ENCODE measurements around the gene PVALB.

PVALB gene

GRCh38 chr22:36846949-36847348 is 30.1 kb upstream of the PVALB start:
- no peak for DNase-seq (ENCODE audit: low read depth, low spot score)

- no peak for DNase-seq (ENCODE audit: low read depth, low spot score)
Measured at GRCh38 chr22:36846271-36846670, 29.4 kb upstream of the PVALB start.

- no peak for DNase-seq (ENCODE audit: low read depth, low spot score)
Measured at GRCh38 chr22:36840106-36840505, 23.3 kb upstream of the PVALB start.

- DNase-seq (ENCODE audit: low read depth, low spot score), result no peak
Measured at GRCh38 chr22:36839356-36840073, 22.7 kb upstream of the PVALB start.

GRCh38 chr22:36838119-36839030 is 21.5 kb upstream of the PVALB start:
- no peak for DNase-seq (ENCODE audit: low read depth, low spot score)

- DNase-seq (ENCODE audit: low read depth, low spot score), result no peak
Measured at GRCh38 chr22:36835903-36836302, 19.1 kb upstream of the PVALB start.

- no peak for DNase-seq (ENCODE audit: low read depth, low spot score)
Measured at GRCh38 chr22:36833073-36833472, 16.2 kb upstream of the PVALB start.

GRCh38 chr22:36831717-36832116 is 14.9 kb upstream of the PVALB start:
- no peak for DNase-seq (ENCODE audit: low read depth, low spot score)

GRCh38 chr22:36831206-36831605 is 14.4 kb upstream of the PVALB start:
- DNase-seq (ENCODE audit: low read depth, low spot score), result no peak

- DNase-seq (ENCODE audit: low read depth, low spot score), result no peak
Measured at GRCh38 chr22:36830601-36831000, 13.8 kb upstream of the PVALB start.

- DNase-seq (ENCODE audit: low read depth, low spot score), result no peak
Measured at GRCh38 chr22:36829370-36830002, 12.7 kb upstream of the PVALB start.

- no peak for DNase-seq (ENCODE audit: low read depth, low spot score)
Measured at GRCh38 chr22:36828815-36829214, 12.0 kb upstream of the PVALB start.

GRCh38 chr22:36826262-36826661 is 9.4 kb upstream of the PVALB start:
- no peak for DNase-seq (ENCODE audit: low read depth, low spot score)

- no peak for DNase-seq (ENCODE audit: low read depth, low spot score)
Measured at GRCh38 chr22:36824655-36825054, 7.8 kb upstream of the PVALB start.

- no peak for DNase-seq (ENCODE audit: low read depth, low spot score)
Measured at GRCh38 chr22:36823186-36823839, 6.5 kb upstream of the PVALB start.

GRCh38 chr22:36822581-36822980 is 5.7 kb upstream of the PVALB start:
- DNase-seq (ENCODE audit: low read depth, low spot score), result no peak

- no peak for DNase-seq (ENCODE audit: low read depth, low spot score)
Measured at GRCh38 chr22:36819112-36819511, 2.3 kb upstream of the PVALB start.

GRCh38 chr22:36818010-36818642 is 1.3 kb upstream of the PVALB start:
- DNase-seq (ENCODE audit: low read depth, low spot score), result no peak

- no peak for DNase-seq (ENCODE audit: low read depth, low spot score)
Measured at GRCh38 chr22:36817525-36817848, 652 bp upstream of the PVALB start.

- DNase-seq (ENCODE audit: low read depth, low spot score), result no peak
Measured at GRCh38 chr22:36816339-36816635, 548 bp downstream of the PVALB start.

GRCh38 chr22:36815558-36816338 is 1.1 kb downstream of the PVALB start:
- DNase-seq (ENCODE audit: low read depth, low spot score), result no peak
